HL-60/S4 (cell line): ENCODE data around the gene PHF12.

Experiments used
- in situ Hi-C: fragments of 300-500 bp; cut with MboI; formaldehyde crosslinking; loops from 2 replicates; pipeline ENCODE4 v1.14.3; 2022; ENCODE audit warnings: low sequenced_read_pairs

PHF12 gene

DNA sequence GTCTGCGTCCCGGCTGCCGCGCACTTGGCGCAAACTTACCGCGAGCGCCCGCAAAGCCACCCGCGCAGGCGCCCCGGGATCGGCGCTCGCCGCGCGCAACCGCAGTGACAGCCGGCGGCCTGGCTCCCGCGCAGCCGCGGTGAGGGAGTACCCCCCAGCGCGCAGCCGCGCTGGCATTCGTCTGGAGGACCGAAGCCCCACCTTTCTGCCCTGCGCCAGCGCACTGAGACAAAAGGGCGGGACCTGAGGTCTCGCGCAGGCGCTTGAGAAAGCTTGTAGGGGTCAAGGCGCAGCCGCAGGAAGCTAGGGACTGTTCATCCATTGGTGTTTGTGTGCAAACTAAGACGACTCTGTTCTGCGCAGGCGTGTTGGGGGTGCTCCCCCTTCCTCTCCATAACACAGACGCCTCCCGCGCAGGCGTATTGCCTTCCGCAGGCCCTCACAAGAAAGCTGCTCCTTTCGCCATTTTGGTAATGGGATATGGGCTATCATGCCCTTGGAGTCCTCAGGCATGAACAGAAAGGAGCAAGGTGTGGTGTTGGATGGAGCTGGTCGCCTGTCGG is at the start of gene PHF12:
Gene PHF12, minus strand, starts transcription at position 91 of the 563 bp plus-strand sequence. CDS start 558 bp downstream, outside the sequence.
- in situ Hi-C loops, result no loop called here

DNA sequence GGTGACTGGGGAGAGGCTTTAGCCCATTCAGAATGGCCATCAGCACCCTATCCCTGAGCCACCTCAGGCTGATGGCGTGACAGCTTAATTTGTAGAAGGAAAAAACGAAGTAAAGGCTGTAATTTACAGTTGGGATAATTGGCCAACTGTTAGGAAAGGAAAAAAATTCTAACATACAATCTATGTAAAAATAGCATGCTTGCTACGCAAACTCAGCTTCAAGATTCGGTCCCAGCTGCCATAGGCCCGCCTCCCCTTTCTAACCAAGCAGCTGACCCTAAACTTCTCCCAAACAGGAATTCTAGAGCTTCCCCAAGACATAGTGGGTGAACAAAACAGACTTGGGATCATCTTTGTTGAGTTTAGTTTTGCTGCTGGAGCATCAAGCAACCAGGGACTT is 49.7 kb upstream of the PHF12 start:
- in situ Hi-C loops, result no loop called here

DNA sequence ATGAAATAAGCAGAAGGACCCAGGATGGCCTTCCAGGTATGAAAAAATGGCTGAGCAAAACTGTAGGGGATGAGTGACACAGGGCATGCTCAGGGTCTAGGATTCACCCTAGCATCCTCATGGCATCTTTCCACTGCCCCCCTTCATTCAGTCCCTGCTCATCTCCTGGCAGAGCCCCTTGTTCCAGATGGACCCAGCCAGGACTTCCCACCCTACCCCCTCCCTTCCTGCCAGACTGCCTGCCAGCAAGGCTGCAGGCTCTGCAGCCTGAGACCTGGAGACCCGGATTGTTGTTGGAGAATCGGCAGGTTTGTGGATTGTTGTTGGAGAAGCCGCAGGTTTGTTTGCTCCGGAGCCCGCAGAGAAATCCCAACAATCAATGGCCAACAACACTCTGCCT is 47.9 kb upstream of the PHF12 start:
- in situ Hi-C loops, result no loop called here

DNA sequence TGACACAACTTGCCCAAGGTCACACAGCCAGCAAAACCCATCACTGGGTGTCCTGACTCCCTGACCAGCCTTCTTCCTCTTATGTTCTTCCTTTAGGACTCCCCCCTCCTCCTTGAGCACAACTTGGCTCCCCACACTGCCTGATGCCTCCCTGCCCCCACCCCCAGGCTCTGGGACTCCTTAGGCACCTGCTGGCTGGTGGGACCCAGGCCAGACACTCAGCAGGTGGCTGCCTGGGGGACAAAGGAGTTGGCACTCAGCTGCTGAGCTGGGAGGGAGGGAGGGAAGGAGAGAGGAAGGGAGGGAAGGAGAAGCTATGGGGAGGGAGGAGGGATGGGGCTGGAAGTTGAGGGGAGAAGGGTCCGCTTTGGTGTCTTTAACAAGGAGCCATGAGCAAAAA is 46.5 kb upstream of the PHF12 start:
- in situ Hi-C loops, result no loop called here

DNA sequence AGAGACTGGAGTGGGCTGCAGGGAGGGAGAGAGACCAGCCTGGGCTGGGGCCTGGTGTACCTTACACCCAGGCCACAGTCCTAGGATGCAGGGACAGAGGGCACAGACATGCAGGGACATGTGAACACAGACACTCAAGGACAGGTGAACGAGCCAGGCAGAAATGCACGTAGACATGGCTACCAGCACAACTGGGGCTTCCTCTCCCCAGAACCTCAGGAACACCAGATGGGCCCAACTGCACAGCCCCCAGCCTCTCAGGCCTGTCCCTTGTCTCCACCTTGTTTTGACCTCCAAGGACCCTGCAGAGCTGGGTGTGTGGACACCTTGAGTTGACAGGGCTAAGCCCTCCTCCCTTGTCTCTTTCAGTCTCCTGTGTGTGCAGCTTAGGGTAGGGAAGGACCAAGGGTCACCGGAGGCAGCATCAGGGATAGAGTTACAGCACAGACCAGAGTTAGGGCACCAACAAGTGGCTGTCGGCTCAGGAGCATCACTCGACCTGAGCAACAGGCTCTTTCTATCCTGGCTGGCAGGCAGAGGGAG is 45.3 kb upstream of the PHF12 start:
- in situ Hi-C loops, result no loop called here

DNA sequence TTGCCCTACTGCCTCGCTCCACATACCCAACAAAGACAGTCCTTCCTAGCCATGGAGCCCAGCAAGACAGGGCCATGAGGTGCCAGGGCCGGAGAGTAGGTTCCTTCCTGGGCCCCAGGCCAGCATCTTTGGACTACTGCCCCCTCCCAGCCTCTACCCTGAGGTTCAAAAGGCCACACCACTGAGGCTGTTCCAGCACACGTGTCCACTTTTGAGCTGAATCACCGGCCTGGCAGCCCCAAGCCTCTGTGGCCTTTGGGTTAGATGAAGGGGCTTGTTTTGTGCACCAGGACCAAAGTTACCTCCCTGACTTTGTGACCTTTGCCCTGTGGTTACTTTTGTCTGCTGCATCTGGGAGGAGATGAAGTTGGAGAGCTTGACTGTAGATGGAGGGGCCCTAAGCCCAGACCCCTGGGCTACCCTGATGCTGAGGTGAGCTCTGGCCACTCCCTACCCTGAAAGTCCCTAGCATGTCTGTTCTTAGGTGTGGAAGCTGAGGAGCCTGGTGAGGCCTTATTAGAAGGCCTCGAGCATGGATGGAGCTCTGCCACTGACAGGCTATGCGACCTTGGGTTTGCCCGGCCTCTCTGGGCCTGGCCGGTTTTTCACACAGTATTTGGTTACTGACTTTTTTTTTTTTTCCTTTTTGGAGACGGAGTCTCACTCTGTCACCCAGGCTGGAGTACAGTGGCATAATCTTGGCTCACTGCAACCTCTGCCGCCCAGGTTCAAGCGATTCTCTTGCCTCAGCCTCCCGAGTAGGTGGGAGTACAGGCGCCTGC is 42.5 kb upstream of the PHF12 start:
- in situ Hi-C loops, result no loop called here

DNA sequence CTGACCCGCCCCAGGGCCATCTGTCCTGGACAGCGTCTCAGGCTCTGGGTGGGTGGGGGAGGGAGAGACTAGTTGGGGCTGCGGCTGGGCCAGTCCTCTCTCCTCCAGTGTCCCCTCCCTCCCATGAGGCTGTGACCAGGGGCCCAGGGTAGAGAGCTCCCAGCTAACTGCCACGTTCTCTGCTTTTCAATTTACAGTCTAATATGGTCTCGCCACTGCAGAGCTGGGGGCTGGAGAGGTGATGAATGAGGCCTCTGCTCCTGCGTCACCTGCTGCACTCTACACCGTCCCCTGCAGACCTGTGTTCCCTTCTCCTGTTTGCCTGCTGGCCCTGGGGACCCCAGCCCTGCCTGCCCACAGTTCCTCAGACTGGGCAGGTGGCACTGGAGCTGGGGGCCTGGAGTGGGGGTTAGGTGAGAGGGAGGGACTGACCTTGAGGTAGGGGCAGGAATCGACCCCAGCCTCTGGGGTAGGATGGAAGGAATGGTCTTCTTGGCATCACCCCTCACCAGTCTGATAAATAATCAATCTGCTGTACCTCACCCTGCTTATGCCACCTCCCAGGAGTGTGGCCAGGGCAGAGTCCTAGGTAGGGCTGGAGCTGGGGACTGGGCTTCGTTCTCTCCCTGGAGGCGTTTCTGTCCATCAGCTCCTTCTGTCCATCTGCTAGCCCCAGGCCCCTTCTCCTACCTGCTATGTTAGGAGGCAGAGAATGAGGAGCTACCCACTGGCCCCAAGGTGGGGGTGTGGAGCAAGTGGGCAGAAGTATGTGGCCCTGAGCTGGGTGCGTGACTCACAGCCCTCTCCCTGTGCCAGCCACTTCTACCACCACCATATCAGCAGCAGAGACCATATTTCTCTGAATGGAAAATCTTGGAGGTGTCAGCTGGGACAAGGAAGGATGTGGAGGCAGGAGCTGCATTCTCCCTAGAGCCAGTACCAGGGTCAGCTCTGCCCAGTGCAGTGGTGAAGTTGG is 41.6 kb upstream of the PHF12 start:
- in situ Hi-C loops, result no loop called here

DNA sequence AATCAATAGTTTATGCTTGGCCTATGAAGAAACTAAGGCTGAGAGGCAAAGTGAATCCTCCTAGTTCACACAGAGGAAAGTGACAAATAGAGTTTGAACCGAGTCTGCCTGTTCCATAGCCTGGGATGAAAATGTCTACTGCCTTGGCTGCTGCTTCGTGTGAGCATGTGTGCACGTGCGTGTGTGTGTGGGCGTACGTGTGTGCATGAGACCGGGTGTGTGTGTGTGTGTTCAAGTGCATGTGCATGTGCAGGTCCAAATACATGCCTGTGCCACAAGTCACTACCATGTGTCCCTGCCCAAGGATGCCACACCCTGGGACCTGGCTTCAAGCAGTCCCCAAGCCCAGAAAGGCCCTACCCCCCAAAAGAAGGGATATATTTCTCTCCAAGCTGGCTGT is 40.9 kb upstream of the PHF12 start:
- in situ Hi-C loops, result no loop called here

DNA sequence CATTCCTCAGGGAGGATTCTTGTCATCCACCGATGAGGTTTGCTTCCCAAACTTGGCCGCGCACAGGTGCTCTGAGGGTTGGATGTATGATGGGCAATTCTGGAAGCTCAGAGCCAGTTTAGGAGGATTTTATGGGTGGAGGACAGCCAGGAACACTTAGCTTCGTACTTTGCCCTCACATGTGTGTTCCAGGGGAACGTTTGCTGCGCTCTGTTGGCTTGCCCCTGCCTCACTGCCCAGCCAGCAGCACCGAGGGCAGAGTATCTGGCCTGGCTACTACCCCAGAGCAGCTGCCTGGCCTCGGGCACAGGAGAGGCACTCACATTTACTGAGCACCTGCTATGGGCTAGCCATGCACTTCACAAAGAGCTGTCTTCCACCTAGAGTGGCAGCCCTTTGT is 40.5 kb upstream of the PHF12 start:
- in situ Hi-C loops, result no loop called here

DNA sequence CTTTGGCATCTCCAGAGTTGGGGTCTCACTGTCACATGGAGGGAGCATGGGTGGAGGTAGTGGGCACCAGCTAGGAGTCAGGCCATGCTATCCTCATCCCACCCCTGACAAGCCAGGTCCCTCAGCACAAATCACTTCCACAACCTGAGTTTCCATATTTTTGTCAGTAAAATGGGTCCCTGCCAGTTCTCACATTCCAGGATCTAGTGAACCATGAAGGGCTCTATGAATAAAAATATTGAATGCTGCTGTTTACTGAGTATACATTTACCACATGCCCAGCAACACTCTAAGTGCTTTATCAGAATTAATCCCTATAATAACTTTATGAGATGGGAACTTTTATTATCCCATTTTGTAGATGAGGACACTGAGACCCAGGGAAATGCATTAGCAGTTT is 37.7 kb upstream of the PHF12 start:
- in situ Hi-C loops, result no loop called here

DNA sequence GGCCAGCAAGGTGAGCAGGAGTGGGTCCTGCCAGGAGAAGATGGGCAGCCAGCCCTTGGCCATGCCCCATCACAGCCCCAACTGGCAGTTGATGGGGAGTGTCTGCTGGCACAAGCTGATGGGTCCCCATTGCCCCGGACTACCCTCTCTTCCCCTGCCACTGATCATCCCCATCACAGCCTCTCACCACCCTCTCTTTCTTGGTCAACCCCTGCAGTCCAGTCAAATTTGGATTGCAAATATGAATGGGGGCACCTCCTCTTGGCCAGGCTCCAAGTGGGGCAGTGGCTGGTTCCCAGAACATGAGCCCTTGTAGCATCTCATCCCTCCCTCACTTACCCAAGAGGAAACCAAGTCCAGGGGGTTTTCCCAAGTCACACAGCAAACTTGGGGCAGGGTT is 37.2 kb upstream of the PHF12 start:
- in situ Hi-C loops, result no loop called here

DNA sequence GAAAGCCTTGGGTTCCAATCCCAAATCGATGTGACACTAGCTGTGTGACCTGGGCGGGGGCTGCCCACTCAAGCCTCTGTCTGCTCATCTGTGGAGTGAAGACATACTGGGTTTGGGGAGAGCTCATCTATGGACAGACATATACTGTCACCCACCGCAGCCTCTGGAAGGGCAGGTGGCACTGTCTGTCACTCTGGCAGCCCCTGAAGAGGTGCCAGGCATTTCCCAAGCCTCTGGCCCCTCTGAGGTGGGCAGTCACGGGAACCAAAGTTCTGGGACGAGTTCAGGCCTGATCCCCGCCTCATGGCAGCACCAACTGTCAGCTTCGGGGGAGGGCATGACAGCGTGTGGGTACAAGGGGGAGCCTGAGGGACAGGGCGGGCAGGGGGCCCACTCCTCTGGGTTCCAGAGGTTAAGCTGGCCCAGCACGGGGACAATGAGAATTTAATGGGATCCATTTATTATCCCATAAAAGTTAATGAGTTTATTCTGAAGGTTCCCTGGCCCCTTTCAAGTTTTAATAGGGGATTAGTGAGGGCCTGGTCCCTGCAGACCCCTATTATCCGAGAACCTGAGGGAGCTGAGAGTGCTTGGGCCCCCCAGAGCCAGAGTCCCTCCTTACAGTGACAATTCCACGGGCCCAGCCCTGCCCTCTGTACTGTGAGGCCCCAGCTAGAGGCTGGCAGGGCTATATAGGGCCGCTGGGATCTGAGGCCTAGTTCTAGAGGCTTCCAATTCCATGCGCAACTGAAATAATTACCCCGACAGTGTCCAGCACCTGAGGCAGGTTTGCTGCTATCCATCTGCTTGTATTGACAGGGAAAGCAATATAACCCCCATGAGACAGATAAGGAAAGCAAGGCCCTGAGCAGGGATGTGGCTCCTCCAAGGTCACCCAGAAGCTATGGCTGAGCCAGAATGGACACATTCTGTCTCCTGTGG is 35.7 kb upstream of the PHF12 start:
- in situ Hi-C loops, result no loop called here

DNA sequence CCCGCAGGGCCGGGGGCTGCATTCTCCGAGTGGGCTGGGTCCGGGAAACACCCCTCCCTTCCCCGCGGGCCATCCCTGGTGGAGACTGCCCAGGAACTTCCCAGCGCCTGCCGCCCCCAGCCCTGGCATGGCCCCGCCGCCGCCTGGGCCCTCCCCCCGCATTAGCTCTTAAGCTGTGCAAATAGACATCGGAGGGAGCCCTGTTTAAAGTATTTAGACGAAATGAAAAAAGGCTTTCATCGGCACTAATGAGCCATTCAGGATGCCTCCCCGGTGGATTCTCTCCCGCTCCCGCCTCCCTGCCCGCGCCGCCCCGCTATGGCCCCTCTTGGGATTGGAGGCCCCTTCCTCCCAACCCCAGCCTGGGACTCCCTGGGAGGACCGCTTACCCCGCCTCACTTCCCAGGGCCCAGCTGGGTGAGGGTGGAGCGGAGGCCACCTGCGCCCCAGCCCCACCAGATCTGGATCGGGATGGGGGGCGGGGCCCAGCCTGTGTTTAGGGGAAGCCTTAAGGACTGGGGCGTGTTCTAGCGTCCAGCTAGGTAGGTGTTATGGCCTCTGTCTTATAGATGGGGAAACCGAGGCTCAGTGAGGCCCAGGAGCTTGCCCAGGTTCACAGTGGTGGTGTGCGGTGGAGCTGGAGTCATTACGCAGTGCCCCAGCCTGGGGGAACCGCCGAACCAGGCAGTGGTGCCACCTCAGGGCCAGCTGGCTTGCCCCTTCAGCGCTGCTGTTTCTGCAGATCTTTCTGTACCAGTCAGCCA is 34.8 kb upstream of the PHF12 start:
- in situ Hi-C loops, result no loop called here

DNA sequence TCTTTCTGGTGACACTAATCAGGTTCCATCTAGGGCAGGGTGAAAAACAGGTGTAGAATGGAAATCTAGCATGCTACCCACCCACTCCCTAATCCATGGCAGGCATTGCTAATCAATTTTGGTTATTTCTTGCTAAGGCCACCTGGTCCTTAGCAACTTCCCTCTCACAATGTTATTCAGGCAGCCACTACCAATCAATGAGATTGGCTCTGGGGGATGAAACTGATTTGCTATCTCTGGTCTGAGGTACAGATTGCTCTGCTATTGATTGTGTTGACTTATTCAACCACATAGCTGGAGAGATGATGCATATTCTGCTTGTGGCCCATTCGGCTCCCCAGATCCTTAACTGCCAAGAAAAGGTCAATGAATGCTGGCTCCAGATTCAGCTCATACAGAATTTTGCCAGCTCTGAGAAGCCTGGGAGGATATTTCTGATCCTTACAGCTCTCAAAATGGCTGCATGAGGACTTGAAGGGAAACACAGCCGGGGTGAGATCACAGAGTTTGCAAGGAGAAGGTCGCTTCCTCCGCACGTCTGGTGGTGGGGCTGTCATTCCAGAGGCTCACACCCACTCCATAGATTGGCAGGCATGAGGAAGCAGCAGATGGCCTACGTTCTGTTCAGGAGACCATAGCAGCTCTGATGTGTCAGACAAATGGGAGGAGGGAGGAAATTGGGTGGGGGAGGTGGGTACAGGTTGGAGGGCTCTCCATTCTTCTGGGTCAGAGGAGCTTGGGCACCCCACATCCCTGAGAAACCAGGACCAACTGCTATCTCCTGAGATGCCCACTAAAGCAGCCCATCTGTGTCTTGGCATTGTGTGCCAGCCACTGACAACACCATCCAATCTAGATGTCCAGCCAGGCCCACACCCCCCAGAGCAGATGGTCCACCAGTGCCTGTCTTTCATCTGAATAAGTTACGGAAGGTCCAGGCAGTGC is 32.2 kb upstream of the PHF12 start:
- in situ Hi-C loops, result no loop called here

DNA sequence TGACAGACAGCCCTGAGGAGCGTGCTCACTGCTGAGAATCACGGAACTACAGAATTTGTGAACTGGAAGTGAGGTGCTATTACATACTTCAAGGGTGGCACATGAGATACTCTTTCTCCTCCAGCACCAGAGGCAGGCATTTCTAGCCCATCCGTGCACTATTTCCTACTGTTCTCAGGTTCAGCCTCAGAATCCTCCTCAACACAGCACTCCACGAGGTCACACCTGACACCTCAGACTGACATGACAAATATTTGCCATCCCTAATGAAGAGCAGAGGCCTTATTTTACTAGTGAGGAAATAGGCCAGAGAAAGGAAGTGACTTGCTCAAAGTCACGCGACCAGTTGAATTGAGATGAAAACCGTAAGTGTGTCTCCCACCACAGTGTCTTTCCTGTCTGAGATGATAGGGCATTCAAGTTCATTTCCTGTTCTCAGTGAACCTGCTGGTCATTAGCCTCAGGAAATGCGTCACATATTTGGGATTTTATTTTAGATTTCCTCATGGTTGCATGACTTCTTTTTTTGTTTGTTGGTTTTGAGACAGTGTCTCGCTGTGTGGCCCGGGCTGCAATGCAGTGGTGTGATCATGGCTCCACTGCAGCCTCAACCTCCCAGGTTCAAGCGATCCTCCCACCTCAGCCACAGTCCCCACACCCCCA is 30.9 kb upstream of the PHF12 start:
- in situ Hi-C loops, result no loop called here

DNA sequence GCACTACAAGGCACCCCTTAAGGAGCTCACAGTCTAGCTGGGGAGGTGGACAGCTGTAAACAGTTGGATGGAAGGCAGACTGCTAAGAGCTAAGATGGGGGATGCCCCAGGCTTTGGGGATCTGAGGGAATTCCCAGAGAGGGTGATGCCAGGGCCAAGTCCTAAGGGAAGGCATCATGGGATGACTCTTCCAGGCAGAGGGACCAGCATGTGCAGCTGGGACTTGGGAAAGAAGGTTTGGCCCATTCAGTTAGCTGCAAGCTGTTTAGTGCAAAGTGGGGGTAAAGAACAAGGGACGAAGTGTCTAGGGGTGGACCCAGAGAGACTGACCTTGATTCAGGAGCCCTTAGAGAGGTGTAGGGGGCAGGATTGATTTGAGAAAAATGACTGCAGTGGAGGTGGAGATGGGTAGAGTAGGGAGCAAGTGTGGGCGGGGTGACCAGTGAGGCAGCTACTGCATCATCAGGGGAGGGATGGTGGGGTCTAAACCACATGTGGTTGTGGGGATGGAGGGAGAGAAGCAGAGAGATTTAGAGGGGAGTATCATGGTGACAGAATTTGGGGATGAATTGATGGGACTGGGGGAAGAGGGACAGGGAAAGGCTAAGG is 27.1 kb upstream of the PHF12 start:
- in situ Hi-C loops, result no loop called here

DNA sequence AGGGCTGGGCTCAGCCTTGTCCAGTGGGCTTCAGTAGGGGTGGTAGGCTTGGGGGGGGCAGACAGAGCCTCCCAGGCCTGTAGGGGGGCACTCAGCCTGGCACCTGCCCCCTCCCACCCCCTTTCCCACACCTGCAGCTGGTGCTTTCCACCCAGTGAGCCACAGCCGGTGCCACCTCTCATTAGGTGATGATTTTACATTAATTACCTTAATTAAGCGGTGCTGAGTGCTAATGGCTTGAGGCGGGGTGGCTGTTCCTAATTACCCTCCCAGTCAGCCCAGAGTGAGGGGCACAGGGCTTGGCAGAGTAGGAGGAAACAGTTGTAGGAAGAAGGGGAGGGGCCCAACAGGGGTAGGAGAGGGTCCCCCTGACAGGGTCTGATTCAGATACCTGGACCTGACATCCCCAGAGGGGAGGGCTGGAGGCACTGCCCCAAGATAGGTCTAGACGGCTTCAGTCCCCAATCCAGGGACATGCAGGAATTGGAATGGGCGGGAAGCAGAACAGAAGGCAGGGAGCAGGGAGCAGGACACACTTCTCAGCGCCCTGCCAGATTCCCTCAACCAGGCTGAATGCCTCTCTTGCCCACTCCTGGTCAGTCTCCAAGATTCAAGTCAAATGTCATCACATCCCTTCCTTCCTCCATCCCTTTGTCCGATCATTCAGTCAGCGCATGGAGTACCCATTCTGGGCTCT is 26.5 kb upstream of the PHF12 start:
- in situ Hi-C loops, result no loop called here
